ENCODE data around the gene CALCB. TPM values are rescaled to one million over a fixed set of nuclear protein-coding genes. Genes with fewer than 3 reads are reported as not detected.

Gene CALCB, protein sequence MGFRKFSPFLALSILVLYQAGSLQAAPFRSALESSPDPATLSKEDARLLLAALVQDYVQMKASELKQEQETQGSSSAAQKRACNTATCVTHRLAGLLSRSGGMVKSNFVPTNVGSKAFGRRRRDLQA
- 0.07 to 0.09 TPM in 2 of 5 replicates, not detected in the others for total RNA-seq (2022; extraction: Qiagen RNA extraction)

GRCh38 chr11:15073361-15074205 lies at the start of gene CALCB:
Gene CALCB (plus strand): TSS chr11:15073593. CDS start chr11:15074719, 1,126 bp downstream.

GRCh38 chr11:15114501-15115475 lies 41.4 kb downstream of the CALCB start, which contains the start of gene INSC:
Gene INSC (plus strand): TSS chr11:15114923. CDS start chr11:15149175, 34,252 bp downstream.

Other genes with a start within 250 kb of the CALCB start
- 10.9 to 12.8 TPM (median 12.1 TPM) in 5 replicates for gene CYP2R1, start 181.4 kb upstream of the CALCB start, total RNA-seq (2022; extraction: Qiagen RNA extraction)
- 0.14 TPM in 1 of 5 replicates, not detected in the others for gene CALCA, start 101.2 kb upstream of the CALCB start, total RNA-seq (2022; extraction: Qiagen RNA extraction)
- gene INSC, start 41.3 kb downstream of the CALCB start, total RNA-seq (2022; extraction: Qiagen RNA extraction) = not detected in 5 replicates